Prostate gland (tissue), 2 donors: ENCODE results near the gene ITPR2.

ENCODE experiments used
- CTCF ChIP-seq, 4 experiments: fragments of 200-600 bp in 2 of 4; fragments of 450-650 bp in 2 of 4; sonication (generic) in 2 of 4; IDR thresholded peaks; 1 replicate in 3 of 4; 2 replicates in 1 of 4; pipeline ENCODE4 v1.5.1; 2016 to 2019; ENCODE audit warnings: antibody characterized with exemption in 4 of 4, mild to moderate bottlenecking in 2 of 4, moderate library complexity in 2 of 4
- POLR2A ChIP-seq: fragments of 450-650 bp; IDR thresholded peaks from one replicate; pipeline ENCODE4 v1.6.1; 2016; ENCODE audit warnings: antibody characterized with exemption, mild to moderate bottlenecking
- POLR2AphosphoS5 ChIP-seq: sonication (generic); formaldehyde crosslinking; IDR thresholded peaks from one replicate; pipeline ENCODE4 v1.6.1; 2017; ENCODE audit warnings: antibody characterized with exemption

GRCh38 chr12:26713885-26714383 lies 119.1 kb downstream of the ITPR2 start:
- TF ChIP-seq POLR2AphosphoS5 (no peak), CTCF (IDR thresholded peaks at IDR 0.05) (no peak), POLR2A (no peak)
